ENCODE data around the gene ABHD3.

ABHD3 gene

DNA sequence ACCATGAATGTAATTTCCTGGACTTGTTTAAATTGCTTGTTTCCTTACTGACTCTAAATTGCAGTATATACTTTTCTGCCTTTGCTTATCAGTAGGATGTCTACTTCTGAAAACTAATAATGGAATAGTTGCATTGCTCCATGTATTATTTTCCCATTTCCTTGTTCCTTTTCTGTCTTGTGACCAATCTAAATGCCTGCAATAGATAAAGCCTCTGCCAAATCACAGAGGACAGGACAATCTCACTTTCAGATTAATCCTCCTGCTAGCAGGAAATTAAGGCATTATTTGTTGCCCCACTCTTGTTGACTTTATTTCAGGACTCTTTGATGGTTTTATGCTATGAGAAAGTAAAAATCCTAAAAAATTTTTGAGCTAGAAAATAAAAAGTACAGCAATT lies 99.4 kb downstream of the ABHD3 start:
- TF ChIP-seq, protein P1, sequence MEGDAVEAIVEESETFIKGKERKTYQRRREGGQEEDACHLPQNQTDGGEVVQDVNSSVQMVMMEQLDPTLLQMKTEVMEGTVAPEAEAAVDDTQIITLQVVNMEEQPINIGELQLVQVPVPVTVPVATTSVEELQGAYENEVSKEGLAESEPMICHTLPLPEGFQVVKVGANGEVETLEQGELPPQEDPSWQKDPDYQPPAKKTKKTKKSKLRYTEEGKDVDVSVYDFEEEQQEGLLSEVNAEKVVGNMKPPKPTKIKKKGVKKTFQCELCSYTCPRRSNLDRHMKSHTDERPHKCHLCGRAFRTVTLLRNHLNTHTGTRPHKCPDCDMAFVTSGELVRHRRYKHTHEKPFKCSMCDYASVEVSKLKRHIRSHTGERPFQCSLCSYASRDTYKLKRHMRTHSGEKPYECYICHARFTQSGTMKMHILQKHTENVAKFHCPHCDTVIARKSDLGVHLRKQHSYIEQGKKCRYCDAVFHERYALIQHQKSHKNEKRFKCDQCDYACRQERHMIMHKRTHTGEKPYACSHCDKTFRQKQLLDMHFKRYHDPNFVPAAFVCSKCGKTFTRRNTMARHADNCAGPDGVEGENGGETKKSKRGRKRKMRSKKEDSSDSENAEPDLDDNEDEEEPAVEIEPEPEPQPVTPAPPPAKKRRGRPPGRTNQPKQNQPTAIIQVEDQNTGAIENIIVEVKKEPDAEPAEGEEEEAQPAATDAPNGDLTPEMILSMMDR (IDR thresholded peaks at IDR 0.05; ENCODE audit: extremely low read depth, missing control alignments): no peak

GRCh38 chr18:21604671-21605070 lies 99.9 kb downstream of the ABHD3 start:
- no peak for DNase-seq (ENCODE audit: low spot score)
- TF ChIP-seq, protein P1 (IDR thresholded peaks at IDR 0.05; ENCODE audit: extremely low read depth, missing control alignments): no peak

More for the DNA sequence above, 99.4 kb downstream of the ABHD3 start:
- no peak for DNase-seq (ENCODE audit: low spot score)

- DNase-seq (ENCODE audit: low spot score): peak; percentile 49
- TF ChIP-seq, protein P1 (IDR thresholded peaks at IDR 0.05; ENCODE audit: extremely low read depth, missing control alignments): no peak
Measured at GRCh38 chr18:21602299-21602587, 102.3 kb downstream of the ABHD3 start.
